HepG2 (cell line): ENCODE measurements around the gene UBL7. TPM values are rescaled to one million over a fixed set of nuclear protein-coding genes. Genes with fewer than 3 reads are reported as not detected.

Experiments used
- ARID2 ChIP-seq: sonication (generic); formaldehyde crosslinking; IDR thresholded peaks from 2 replicates; pipeline ENCODE4 v1.8.1; 2022; ENCODE audit warnings: mild to moderate bottlenecking, missing genetic modification reagents, borderline replicate concordance
- CBX1 ChIP-seq: IDR thresholded peaks from one replicate; pipeline ENCODE4 v1.6.1; 2016; ENCODE audit warnings: antibody characterized with exemption, low read depth
- GZF1 ChIP-seq: sonication (generic); formaldehyde crosslinking; IDR thresholded peaks from 2 replicates; pipeline ENCODE4 v1.5.1; 2020; ENCODE audit warnings: mild to moderate bottlenecking, missing genetic modification reagents
- RARG ChIP-seq: sonication (generic); formaldehyde crosslinking; IDR thresholded peaks from 2 replicates; pipeline ENCODE4 v1.4.0; 2020; ENCODE audit warnings: low read depth, mild to moderate bottlenecking, missing genetic modification reagents
- SPEN ChIP-seq: sonication (generic); formaldehyde crosslinking; IDR thresholded peaks from 2 replicates; pipeline ENCODE4 v1.5.1; 2020; ENCODE audit warnings: low read depth, mild to moderate bottlenecking, missing genetic modification reagents
- SRY ChIP-seq: sonication (generic); formaldehyde crosslinking; IDR thresholded peaks from 2 replicates; pipeline ENCODE4 v1.8.0; 2022; ENCODE audit warnings: mild to moderate bottlenecking, missing genetic modification reagents
- ZFP41 ChIP-seq: sonication (generic); formaldehyde crosslinking; IDR thresholded peaks from 2 replicates; pipeline ENCODE4 v1.4.0; 2020; ENCODE audit warnings: mild to moderate bottlenecking, missing genetic modification reagents, borderline replicate concordance
- ZKSCAN5 ChIP-seq: sonication (generic); formaldehyde crosslinking; IDR thresholded peaks from 2 replicates; pipeline ENCODE4 v1.5.1; 2020; ENCODE audit warnings: mild to moderate bottlenecking, missing genetic modification reagents
- ZNF138 ChIP-seq: sonication (generic); formaldehyde crosslinking; IDR thresholded peaks from 2 replicates; pipeline ENCODE4 v1.5.0; 2020; ENCODE audit warnings: mild to moderate bottlenecking, low read depth, missing genetic modification reagents
- ZNF746 ChIP-seq: sonication (generic); formaldehyde crosslinking; IDR thresholded peaks from 2 replicates; pipeline ENCODE4 v1.8.0; 2022; ENCODE audit warnings: mild to moderate bottlenecking, missing genetic modification reagents
- polyA plus RNA-seq, 8 experiments: library from polyadenylated mRNA; depleted of rRNA in 3 of 8; stranded (reverse) in 7 of 8; unstranded in 1 of 8; fragments of >200 nt; fragmentation: Illumina TruSeq in 4 of 8; extraction: Trizol in 4 of 8; gene quantifications; 2 replicates each; pipeline versions ENCODE4 v1.2.1 to v1.2.3, GENCODE V29; 2011 to 2016; ENCODE audit warnings: low read depth in 4 of 8, missing spikeins in 1 of 8, mixed read lengths in 1 of 8; ENCODE audit not compliant: insufficient read depth in 1 of 8
- total RNA-seq, 5 experiments: library from RNA; depleted of rRNA; stranded (reverse); fragments of >200 nt; fragmentation: Illumina TruSeq; extraction: Trizol; gene quantifications; 2 replicates each; pipeline ENCODE4 v1.2.3, GENCODE V29; 2016; ENCODE audit warnings: low read depth in 1 of 5
- TF ChIP-seq, protein P1 (sequence below): sonication (generic); formaldehyde crosslinking; IDR thresholded peaks from 2 replicates; pipeline ENCODE4 v1.4.0; 2020; ENCODE audit warnings: missing genetic modification reagents
- TF ChIP-seq, protein P2 (sequence below): IDR thresholded peaks from 2 replicates; pipeline ENCODE4 v1.6.1; 2016; ENCODE audit warnings: low read depth
- TF ChIP-seq, protein P3 (sequence below): sonication (generic); formaldehyde crosslinking; IDR thresholded peaks from 2 replicates; pipeline ENCODE4 v1.4.0; 2020; ENCODE audit warnings: missing genetic modification reagents
- TF ChIP-seq, protein P4 (sequence below): sonication (generic); formaldehyde crosslinking; IDR thresholded peaks from 2 replicates; pipeline ENCODE4 v1.5.0; 2020; ENCODE audit warnings: missing genetic modification reagents, mild to moderate bottlenecking, borderline replicate concordance
- TF ChIP-seq, protein P5 (sequence below): sonication (generic); formaldehyde crosslinking; IDR thresholded peaks from 2 replicates; pipeline ENCODE4 v1.8.1; 2023; ENCODE audit warnings: missing genetic modification reagents, mild to moderate bottlenecking, borderline replicate concordance

The UBL7 gene
- total and polyA plus RNA-seq, 2 of the 13 experiments (the other 11 are each of a cell fraction or from before 2014, with no cell fraction given): 55.0 to 63.5 TPM

DNA sequence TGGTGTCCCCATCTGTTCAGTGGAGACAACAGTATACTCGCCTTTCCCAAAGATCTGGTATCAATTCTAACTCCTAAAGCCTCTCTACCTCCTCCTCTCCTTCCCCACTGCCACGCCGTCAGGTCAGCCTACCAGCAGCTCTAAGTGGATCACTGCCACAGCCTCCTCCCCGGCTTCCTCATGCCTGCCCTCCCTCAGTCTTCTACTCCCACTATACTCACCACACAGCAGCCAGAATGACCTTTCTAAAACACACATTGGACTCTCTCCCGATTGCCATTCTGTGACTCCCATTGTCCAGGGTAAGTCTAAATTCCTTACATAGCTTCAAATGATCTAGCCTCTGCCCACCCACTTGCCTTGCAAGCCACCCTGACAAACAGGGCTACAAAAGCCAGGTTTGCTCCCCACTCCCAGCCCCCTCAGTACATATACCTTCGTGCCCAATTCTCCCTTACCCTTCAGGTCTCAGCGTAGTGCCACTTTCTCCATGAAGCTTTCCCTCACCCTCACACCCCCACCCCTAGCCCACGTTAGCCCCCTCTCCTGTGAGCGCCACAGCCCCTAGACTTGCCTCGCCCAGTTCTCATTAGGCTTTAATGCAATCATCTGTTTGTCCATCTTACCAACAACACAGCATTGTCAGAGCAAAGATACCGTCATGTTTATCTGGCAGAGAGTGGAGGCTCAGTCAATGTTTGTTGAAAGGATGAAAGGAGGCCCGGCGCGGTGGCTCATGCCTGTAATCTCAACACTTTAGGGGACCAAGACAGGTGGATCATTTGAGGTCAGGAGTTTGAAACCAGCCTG lies 17.7 kb downstream of the UBL7 start (continued):
- TF ChIP-seq, protein P1, sequence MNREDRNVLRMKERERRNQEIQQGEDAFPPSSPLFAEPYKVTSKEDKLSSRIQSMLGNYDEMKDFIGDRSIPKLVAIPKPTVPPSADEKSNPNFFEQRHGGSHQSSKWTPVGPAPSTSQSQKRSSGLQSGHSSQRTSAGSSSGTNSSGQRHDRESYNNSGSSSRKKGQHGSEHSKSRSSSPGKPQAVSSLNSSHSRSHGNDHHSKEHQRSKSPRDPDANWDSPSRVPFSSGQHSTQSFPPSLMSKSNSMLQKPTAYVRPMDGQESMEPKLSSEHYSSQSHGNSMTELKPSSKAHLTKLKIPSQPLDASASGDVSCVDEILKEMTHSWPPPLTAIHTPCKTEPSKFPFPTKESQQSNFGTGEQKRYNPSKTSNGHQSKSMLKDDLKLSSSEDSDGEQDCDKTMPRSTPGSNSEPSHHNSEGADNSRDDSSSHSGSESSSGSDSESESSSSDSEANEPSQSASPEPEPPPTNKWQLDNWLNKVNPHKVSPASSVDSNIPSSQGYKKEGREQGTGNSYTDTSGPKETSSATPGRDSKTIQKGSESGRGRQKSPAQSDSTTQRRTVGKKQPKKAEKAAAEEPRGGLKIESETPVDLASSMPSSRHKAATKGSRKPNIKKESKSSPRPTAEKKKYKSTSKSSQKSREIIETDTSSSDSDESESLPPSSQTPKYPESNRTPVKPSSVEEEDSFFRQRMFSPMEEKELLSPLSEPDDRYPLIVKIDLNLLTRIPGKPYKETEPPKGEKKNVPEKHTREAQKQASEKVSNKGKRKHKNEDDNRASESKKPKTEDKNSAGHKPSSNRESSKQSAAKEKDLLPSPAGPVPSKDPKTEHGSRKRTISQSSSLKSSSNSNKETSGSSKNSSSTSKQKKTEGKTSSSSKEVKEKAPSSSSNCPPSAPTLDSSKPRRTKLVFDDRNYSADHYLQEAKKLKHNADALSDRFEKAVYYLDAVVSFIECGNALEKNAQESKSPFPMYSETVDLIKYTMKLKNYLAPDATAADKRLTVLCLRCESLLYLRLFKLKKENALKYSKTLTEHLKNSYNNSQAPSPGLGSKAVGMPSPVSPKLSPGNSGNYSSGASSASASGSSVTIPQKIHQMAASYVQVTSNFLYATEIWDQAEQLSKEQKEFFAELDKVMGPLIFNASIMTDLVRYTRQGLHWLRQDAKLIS (CRISPR knock-in tag): 0 out of 2 replicates have a peak, but pooled peaks have one; percentile 14
- TF ChIP-seq ARID2 (CRISPR knock-in tag) (no peak), ZNF746 (CRISPR knock-in tag) (peak; percentile 87), ZNF138 (CRISPR knock-in tag) (no peak), ZKSCAN5 (0 out of 2 replicates have a peak, but pooled peaks have one; percentile 64), SPEN (no peak), GZF1 (CRISPR knock-in tag) (no peak), CBX1 (no peak), SRY (CRISPR knock-in tag) (peak; percentile 18; the same call in 1 of the 2 replicates), ZFP41 (CRISPR knock-in tag) (no peak), RARG (no peak)
- TF ChIP-seq, protein P2, sequence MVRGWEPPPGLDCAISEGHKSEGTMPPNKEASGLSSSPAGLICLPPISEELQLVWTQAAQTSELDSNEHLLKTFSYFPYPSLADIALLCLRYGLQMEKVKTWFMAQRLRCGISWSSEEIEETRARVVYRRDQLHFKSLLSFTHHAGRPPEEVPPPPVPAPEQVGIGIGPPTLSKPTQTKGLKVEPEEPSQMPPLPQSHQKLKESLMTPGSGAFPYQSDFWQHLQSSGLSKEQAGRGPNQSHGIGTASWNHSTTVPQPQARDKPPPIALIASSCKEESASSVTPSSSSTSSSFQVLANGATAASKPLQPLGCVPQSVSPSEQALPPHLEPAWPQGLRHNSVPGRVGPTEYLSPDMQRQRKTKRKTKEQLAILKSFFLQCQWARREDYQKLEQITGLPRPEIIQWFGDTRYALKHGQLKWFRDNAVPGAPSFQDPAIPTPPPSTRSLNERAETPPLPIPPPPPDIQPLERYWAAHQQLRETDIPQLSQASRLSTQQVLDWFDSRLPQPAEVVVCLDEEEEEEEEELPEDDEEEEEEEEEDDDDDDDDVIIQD: peak; percentile 20; the same call in 1 of the 2 replicates
- TF ChIP-seq, protein P3, sequence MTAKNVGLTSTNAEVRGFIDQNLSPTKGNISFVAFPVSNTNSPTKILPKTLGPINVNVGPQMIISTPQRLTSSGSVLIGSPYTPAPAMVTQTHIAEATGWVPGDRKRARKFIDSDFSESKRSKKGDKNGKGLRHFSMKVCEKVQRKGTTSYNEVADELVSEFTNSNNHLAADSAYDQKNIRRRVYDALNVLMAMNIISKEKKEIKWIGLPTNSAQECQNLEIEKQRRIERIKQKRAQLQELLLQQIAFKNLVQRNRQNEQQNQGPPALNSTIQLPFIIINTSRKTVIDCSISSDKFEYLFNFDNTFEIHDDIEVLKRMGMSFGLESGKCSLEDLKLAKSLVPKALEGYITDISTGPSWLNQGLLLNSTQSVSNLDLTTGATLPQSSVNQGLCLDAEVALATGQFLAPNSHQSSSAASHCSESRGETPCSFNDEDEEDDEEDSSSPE (CRISPR knock-in tag): 0 out of 2 replicates have a peak, but pooled peaks have one; percentile 42
- TF ChIP-seq, protein P4, sequence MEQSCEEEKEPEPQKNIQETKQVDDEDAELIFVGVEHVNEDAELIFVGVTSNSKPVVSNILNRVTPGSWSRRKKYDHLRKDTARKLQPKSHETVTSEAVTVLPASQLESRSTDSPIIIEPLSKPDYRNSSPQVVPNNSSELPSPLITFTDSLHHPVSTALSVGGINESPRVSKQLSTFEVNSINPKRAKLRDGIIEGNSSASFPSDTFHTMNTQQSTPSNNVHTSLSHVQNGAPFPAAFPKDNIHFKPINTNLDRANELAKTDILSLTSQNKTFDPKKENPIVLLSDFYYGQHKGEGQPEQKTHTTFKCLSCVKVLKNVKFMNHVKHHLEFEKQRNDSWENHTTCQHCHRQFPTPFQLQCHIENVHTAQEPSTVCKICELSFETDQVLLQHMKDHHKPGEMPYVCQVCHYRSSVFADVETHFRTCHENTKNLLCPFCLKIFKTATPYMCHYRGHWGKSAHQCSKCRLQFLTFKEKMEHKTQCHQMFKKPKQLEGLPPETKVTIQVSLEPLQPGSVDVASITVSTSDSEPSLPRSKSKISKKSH (CRISPR knock-in tag): no peak
- TF ChIP-seq, protein P5, sequence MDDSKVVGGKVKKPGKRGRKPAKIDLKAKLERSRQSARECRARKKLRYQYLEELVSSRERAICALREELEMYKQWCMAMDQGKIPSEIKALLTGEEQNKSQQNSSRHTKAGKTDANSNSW (CRISPR knock-in tag): no peak
